Measurements from ENCODE around the gene TXLNB. TPM values are rescaled to one million over a fixed set of nuclear protein-coding genes. Genes with fewer than 3 reads are reported as not detected.
"Not testable (repeated sequence)": the region's sequence is repeated elsewhere in the genome, so short reads cannot be mapped to it uniquely, and the experiment has no call there.

TXLNB gene
- total RNA-seq, 2 experiments from 2014 or later, result 0.10 to 0.14 TPM

- CTCF ChIA-PET; H3K4me3 Mint-ChIP-seq; DNase-seq; H3K27ac Mint-ChIP-seq; H3K27me3 Mint-ChIP-seq (ENCODE audit: low read depth): not testable (repeated sequence)
- Mint-ChIP-seq H3K4me1 (ENCODE audit: low read depth) (peaks cover 14% of the 10 kb centered on the region), H3K36me3 (ENCODE audit: low read depth) (peaks cover 11% of the 10 kb centered on the region), H3K9me3 (peaks cover 33% of the 10 kb centered on the region)
- intact Hi-C loops (cut with micrococcal nuclease), result loop anchor here (10.0 kb wide), 1 partner anchor 332 kb away; no protein-coding TSS in a partner anchor
Observed at GRCh38 chr6:139212460-139212859, 79.3 kb downstream of the TXLNB start.

GRCh38 chr6:139210766-139211165, 81.0 kb downstream of the TXLNB start:
- peaks cover 45% of the 10 kb centered on the region for H3K9me3 Mint-ChIP-seq
- peaks cover 14% of the 10 kb centered on the region for H3K4me1 Mint-ChIP-seq (ENCODE audit: low read depth)
- CTCF ChIA-PET, result interaction anchor here (1.3 kb wide), 1 partner anchor 8 kb away, joined by 3 read pairs; no protein-coding TSS in a partner anchor

GRCh38 chr6:139205843-139206242, 86.0 kb downstream of the TXLNB start:
- Mint-ChIP-seq H3K9me3 (peaks cover 39% of the 10 kb centered on the region), H3K27ac (no peak overlapping the region), H3K27me3 (ENCODE audit: low read depth) (no peaks in the 10 kb centered on the region), H3K4me1 (ENCODE audit: low read depth) (peaks cover 18% of the 10 kb centered on the region), H3K36me3 (ENCODE audit: low read depth) (peaks cover 18% of the 10 kb centered on the region), H3K4me3 (no peak overlapping the region)
- CTCF ChIA-PET, result interaction anchor here (0.7 to 3.1 kb wide), 4 partner anchors 13 to 165 kb away, joined by 3 to 9 read pairs (median 4); no protein-coding TSS in a partner anchor
- no peak for DNase-seq
- intact Hi-C loops (cut with micrococcal nuclease), result no loop called here

More at GRCh38 chr6:139210766-139211165, 81.0 kb downstream of the TXLNB start:
- H3K36me3 Mint-ChIP-seq (ENCODE audit: low read depth), result peaks cover 19% of the 10 kb centered on the region
- not testable (repeated sequence) for H3K4me3 Mint-ChIP-seq; H3K27ac Mint-ChIP-seq; DNase-seq; H3K27me3 Mint-ChIP-seq (ENCODE audit: low read depth)
- intact Hi-C loops (cut with micrococcal nuclease), result loop anchor here (10.0 kb wide), 1 partner anchor 334 kb away; no protein-coding TSS in a partner anchor

GRCh38 chr6:139204978-139205377, 86.8 kb downstream of the TXLNB start:
- Mint-ChIP-seq H3K4me1 (ENCODE audit: low read depth) (peaks cover 14% of the 10 kb centered on the region), H3K9me3 (peaks cover 34% of the 10 kb centered on the region), H3K4me3 (no peak overlapping the region), H3K27ac (no peak overlapping the region), H3K36me3 (ENCODE audit: low read depth) (peaks cover 18% of the 10 kb centered on the region), H3K27me3 (ENCODE audit: low read depth) (no peaks in the 10 kb centered on the region)
- intact Hi-C loops (cut with micrococcal nuclease), result no loop called here
- DNase-seq, result peak; percentile 32
- CTCF ChIA-PET, result interaction anchor here (0.7 to 3.1 kb wide), 5 partner anchors 14 to 157 kb away, joined by 3 to 9 read pairs (median 4); no protein-coding TSS in a partner anchor

- peaks cover 3% of the 10 kb centered on the region for H3K36me3 Mint-ChIP-seq (ENCODE audit: low read depth)
- H3K27me3 Mint-ChIP-seq (ENCODE audit: low read depth), result no peaks in the 10 kb centered on the region
- DNase-seq, result no peak
- intact Hi-C loops (cut with micrococcal nuclease), result no loop called here
- CTCF ChIA-PET, result no interaction called here
- peaks cover 10% of the 10 kb centered on the region for H3K9me3 Mint-ChIP-seq
- no peak overlapping the region for H3K27ac Mint-ChIP-seq
- H3K4me1 Mint-ChIP-seq (ENCODE audit: low read depth), result peaks cover 4% of the 10 kb centered on the region
- H3K4me3 Mint-ChIP-seq, result no peak overlapping the region
Observed at GRCh38 chr6:139201378-139201777, 90.4 kb downstream of the TXLNB start.

- no peaks in the 10 kb centered on the region for H3K9me3 Mint-ChIP-seq
- H3K27me3 Mint-ChIP-seq (ENCODE audit: low read depth), result no peaks in the 10 kb centered on the region
- no peaks in the 10 kb centered on the region for H3K36me3 Mint-ChIP-seq (ENCODE audit: low read depth)
- no peak overlapping the region for H3K27ac Mint-ChIP-seq
- intact Hi-C loops (cut with micrococcal nuclease), result no loop called here
- DNase-seq, result no peak
- CTCF ChIA-PET, result interaction anchor here (1.0 to 1.3 kb wide), 2 partner anchors 74 to 166 kb away, joined by 3 read pairs; no protein-coding TSS in a partner anchor
- peaks cover 2% of the 10 kb centered on the region for H3K4me1 Mint-ChIP-seq (ENCODE audit: low read depth)
- no peak overlapping the region for H3K4me3 Mint-ChIP-seq
Observed at GRCh38 chr6:139198529-139199288, 93.1 kb downstream of the TXLNB start.

- H3K27ac Mint-ChIP-seq, result no peak overlapping the region
- no peak overlapping the region for H3K4me3 Mint-ChIP-seq
- H3K9me3 Mint-ChIP-seq, result no peaks in the 10 kb centered on the region
- no peaks in the 10 kb centered on the region for H3K4me1 Mint-ChIP-seq (ENCODE audit: low read depth)
- no peaks in the 10 kb centered on the region for H3K36me3 Mint-ChIP-seq (ENCODE audit: low read depth)
- CTCF ChIA-PET, result no interaction called here
- H3K27me3 Mint-ChIP-seq (ENCODE audit: low read depth), result no peaks in the 10 kb centered on the region
- no peak for DNase-seq
- intact Hi-C loops (cut with micrococcal nuclease), result no loop called here
Observed at GRCh38 chr6:139194740-139195139, 97.1 kb downstream of the TXLNB start.

Other genes with a start within 250 kb of the TXLNB start
- 10 to 100 TPM; 61.1 to 61.2 TPM for gene HECA, start 156.9 kb downstream of the TXLNB start, total RNA-seq
- gene CITED2, start 82.7 kb upstream of the TXLNB start, total RNA-seq, result 10 to 100 TPM; 22.9 to 23.8 TPM

Data from activated naive CD4-positive, alpha-beta T cell treated with anti-CD3 and anti-CD28 coated beads for 36 hours (primary cell).